ENCODE data around the gene TSEN15. TPM values are rescaled to one million over a fixed set of nuclear protein-coding genes. Genes with fewer than 3 reads are reported as not detected.

TSEN15 gene
- total and polyA plus RNA-seq, 9 of the 15 experiments (the other 6 are each of a cell fraction or from before 2014, with no cell fraction given) = 25.6 to 121 (median 91.3) TPM

- TF ChIP-seq CREB5 (CRISPR knock-in tag; IDR thresholded peaks at IDR 0.05) (peak; percentile 54; the same call in 1 of the 2 replicates), BCOR (IDR thresholded peaks at IDR 0.05) (no peak), ZNF592 (IDR thresholded peaks at IDR 0.05) (peak; percentile 82; the same call in 1 of the 2 replicates), TAF15 (IDR thresholded peaks at IDR 0.05; ENCODE audit: low read depth, low read length) (no peak), HBP1 (CRISPR knock-in tag; IDR thresholded peaks at IDR 0.05) (no peak), BCL6 (CRISPR knock-in tag; IDR thresholded peaks at IDR 0.05) (no peak), TEAD2 (tag; IDR thresholded peaks at IDR 0.05) (no peak), ZNF224 (CRISPR knock-in tag; IDR thresholded peaks at IDR 0.05) (no peak), ZBTB8A (IDR thresholded peaks at IDR 0.05; ENCODE audit: partially characterized antibody) (no peak), FOXK1 (CRISPR knock-in tag; IDR thresholded peaks at IDR 0.05; ENCODE audit: borderline replicate concordance) (0 out of 2 replicates have a peak, but pooled peaks have one; percentile 21), CREB3L1 (IDR thresholded peaks at IDR 0.05; ENCODE audit: borderline replicate concordance, low read depth) (no peak), BDP1 (IDR thresholded peaks at IDR 0.05; ENCODE audit: insufficient read depth, insufficient read length) (no peak), RBM14 (IDR thresholded peaks at IDR 0.05; ENCODE audit: borderline replicate concordance, insufficient read depth, low read depth, low read length) (no peak), NEUROD1 (IDR thresholded peaks at IDR 0.05; ENCODE audit: borderline replicate concordance, low read depth, low read length, partially characterized antibody) (no peak), ZBTB34 (CRISPR knock-in tag; IDR thresholded peaks at IDR 0.05) (no peak), LARP7 (IDR thresholded peaks at IDR 0.05) (no peak), SUPT5H (IDR thresholded peaks at IDR 0.05) (no peak), NFXL1 (CRISPR knock-in tag; IDR thresholded peaks at IDR 0.05) (no peak)
Observed at GRCh38 chr1:184051138-184051484, 419 bp upstream of the TSEN15 start (continued).

Measured in K562 (cell line).